ENCODE results near the gene MAPK9.
A peak's percentile ranks its signal among the peaks of the same experiment; 100 is the strongest.

The MAPK9 gene

DNA sequence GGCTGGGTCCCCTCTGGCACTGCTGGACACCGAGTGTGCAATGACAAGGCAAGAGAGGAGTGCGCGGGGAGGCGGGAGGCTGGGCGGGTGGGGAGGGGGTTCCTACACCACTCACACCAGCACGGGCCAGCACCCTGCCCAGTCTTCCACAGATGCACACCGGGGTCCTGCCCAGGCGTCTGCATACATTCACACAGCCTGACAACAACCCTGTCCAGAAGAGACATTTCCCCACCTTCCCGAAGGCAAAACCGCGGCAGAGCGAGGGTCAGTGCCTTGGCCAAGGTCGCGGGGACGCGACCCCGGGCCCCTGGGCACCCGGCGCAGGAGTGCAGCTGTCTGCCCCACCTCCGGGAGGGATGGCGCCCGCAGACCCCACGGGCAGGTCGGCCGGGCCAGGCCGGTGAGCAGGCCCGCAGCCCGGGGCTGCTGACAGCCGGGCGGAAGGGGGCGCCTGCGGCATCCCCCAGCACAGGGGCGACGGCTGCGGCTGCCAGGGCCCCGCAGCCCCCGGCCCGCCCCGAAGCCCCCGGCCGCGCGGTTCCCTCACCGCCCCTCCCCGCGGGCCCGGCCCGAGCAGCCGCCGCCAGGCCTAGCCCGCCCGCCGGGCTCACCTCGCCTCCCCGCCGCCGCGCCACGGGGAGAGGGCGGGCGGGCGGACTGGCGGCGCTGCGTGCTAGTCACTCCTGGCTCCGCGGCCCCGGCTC, 496 bp downstream of the MAPK9 start:
- DNase-seq = no peak

DNA sequence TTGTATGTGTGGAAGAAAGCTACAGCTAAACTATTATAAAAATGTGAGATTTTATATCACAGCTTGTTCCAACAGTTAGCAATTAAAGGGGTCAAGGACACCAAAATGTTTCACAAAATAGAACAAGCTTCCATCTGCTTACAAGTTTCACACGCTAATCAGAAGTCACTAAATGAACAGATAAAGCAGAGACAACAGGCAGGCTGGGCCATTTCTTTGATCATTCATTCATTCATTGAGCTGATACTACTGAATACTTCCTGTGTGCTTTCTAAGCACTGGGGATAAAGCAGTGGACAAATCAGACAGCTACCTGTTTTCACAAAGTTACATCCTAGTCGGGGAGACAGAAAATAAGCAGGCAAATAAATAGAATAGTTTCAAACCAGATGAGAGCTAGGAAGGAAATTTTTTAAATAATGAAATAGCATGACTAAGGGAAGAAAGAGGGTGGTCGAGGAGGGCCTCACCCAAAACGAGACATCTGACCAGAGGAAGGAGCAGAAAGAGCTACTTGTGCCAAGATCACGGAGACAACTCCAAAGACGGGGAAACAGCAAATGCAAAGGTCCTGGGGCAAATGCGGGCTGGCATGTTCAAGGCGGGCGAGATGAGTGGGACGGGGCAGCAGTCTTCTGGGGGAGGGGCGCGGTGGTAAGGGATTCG, 1.2 kb downstream of the MAPK9 start:
- no peak for DNase-seq

DNA sequence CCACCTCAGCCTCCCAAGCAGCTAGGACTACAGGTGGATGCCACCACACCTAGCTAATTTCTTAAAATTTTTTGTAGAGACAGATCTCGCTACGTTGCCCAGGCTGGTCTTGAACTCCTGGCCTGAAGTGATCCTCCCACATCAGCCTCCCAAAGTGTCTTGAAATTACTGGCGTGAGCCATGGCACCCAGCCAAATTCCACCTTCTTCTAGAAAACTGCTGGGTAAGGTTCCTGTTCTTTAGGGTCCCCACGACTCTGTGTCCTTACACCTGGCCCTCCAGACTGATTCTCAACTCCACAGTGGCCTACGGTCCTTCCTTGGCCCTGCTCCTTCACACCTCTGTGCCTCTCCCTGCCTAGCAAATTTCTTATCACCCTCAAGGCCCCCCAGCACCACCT, 1.9 kb downstream of the MAPK9 start:
- DNase-seq = no peak

DNA sequence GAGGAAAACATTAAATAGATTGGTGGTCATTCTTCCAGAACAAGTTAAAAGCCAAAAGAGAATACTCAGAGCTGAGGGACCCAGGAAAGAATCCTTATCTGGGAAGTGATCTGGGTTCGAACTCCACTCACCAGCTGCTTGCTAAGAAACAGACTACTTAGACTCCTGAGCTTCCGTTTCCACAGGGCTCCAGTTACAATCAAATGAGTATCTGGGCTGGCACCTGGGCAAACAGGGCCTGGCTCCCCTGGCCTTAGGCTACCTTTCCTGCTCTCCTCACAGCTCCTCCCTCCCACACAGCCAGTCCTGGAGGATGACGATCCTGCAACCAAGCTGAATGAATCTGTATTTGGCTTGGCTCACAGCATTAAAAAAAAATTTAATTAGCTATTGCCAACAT, 2.5 kb downstream of the MAPK9 start:
- no peak for DNase-seq

GRCh38 chr5:180287868-180288267, 4.0 kb downstream of the MAPK9 start:
- DNase-seq = no peak

GRCh38 chr5:180287404-180287803, 4.5 kb downstream of the MAPK9 start:
- no peak for DNase-seq

DNA sequence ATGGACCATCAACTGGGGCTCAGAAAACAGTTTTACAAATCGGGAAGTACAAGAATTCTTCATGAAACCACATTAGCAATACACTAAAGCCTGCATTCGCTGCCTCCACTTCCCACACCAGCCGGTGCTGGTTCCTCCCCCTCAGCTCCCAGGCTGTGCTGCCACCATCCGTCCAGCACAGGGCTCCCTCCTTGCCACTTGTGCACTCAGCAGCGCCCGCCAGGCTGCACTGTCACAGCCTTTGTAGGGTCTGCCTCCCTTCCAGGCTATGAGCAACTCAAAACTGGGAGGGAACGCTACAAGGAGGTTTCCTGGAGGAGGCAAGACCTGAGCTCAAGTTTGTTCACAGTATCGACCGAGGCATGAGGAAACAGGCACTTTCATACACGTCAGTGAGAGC, 7.7 kb downstream of the MAPK9 start:
- DNase-seq = peak; percentile 14

DNA sequence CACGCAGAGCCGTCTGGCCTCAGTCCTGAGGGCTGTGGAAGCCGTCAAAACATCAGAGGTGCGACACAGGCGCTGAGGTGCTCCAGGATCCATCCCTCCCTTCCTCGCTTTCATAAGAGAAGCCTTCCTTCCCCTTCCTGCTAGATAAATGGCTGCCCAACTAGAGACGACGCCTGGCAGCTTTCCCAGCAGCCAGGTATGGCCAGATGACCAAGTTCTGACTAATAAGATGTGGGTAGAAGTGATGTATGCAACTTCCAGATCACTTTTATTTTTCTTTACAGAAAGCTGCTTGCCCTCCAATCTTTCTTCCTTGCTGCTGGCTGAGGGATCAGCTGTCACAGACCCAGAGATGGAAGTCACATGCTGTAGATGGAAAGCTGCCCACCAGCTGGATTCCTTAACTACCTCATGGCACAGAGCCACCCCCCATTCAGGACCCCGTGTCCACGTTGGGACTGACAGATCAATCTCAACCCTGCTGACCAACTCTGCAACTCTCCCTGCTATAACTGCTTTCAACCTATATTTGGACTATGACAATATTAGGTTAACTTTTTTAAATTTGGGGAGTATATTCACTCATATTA, 8.8 kb downstream of the MAPK9 start:
- no peak for DNase-seq

- no peak for DNase-seq
Observed at GRCh38 chr5:180282281-180282680, 9.6 kb downstream of the MAPK9 start.

DNA sequence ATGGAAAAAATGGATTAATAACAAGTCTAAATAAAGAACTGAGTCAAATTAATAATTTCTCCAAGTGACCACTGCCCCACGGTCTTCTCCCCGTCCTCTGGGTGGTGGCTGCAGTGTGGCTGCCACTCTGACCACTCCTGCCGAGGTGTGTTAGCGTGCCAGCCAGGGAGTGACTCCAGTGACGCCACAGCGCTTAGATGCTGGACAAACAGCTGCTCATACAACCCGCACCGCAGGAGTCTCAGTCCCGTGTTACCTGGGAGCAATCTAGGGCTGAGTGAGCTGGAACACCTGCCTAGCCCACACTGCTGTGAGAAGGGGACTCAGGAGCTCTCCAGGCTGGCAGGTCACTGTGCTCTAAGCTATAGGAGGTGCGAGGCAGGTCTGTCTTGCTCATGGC, 10.2 kb downstream of the MAPK9 start:
- DNase-seq = no peak

DNA sequence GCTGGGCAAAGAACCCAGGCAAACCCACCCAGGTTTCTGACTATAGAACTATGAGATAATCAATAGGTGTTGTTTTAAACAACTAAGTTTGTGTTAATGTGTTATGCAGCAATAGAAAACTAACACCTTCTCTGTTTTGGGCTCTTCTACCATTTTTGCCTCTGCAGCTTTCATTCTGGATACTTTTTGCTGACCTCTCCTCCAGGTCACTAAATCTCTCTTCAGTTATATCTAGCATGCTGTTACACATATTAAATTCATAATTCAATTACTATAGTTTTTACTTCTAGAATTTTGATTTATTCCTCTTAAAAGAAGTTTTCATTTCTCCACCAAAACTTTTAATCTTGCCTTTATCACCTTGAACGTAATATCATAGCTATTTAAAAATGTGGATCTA, 17.2 kb downstream of the MAPK9 start:
- DNase-seq = no peak

DNA sequence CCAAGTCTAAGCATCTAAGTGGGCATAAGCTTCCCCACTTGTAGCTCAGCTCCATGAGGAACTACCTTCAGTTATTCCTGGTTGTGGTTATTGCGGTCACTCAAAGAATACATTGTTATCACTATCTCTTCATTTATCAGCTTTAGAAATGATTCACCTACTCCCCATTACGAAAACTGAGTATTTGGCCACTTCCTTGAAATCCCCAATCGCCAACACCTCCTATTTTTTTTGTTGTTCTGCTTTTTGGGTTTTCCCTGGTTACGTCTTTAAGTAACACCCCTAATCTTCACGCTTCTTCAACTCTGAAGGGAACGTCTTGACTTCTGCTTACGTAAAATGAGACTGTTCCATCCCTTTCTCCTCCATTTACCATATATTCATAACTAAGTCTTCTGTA, 20.7 kb downstream of the MAPK9 start:
- DNase-seq = peak; percentile 15

- no peak for DNase-seq
Observed at GRCh38 chr5:180259260-180259611, 32.6 kb downstream of the MAPK9 start.

DNA sequence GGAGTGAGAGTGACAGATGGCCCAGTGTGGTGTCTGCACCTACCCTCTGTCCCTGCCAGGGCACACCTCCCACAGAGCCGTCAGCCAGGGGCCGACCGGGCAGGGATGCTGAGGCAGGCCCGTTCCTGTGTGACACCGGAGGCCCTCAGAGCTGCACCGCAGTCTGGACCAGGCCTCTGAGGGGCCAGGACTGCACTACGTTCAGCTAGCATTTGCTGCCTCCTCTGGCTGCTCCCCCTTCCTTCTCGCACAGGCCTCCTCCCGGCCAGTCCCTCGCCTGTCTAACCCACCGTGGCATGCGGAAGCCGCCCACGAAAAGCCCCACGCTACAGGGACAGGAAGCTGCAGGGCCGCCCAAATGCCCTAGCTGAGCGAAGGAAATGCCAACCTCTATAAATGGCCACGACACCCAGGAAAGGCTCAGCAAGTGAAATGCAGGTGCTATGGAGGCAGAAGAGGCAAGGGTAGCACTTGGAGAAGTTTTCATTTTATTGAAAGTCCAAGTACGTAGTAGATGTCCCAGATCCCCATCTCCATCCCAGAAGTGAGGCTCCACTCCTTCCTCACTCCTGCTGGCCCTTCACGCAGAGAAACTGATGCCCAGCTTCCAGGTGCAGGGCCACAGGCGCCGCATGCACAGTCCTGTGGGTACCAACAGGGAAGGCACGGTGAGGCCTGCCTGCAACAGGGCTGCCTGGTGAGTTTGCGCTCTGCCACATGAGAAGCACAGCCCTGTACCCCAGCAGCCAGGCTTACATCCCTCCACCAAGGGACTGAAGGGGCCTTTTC, 38.7 kb downstream of the MAPK9 start:
- DNase-seq = no peak

- DNase-seq = no peak
Observed at GRCh38 chr5:180251887-180252286, 40.0 kb downstream of the MAPK9 start.

DNA sequence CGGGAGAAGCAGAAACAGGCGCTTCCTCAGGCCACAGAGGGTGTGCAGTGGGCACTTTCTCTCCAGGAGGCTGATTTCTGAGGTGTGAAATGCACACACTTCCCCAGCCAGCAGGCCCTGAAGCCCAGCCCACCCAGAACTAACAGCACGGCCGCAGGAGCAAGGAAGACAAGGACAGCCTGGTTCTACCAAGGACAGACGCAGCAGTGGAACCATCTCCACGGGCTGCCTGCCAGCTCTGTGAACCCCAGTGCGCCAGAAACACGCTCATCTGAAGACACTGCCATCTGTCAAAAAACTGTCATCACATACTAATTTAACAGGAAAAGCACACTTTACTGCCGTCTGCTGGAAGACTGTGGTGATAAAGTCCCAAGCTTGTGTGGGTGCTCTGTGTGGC, 40.7 kb downstream of the MAPK9 start:
- no peak for DNase-seq

GRCh38 chr5:180250329-180250728, 41.6 kb downstream of the MAPK9 start:
- DNase-seq = no peak

GRCh38 chr5:180241600-180241999, 50.3 kb downstream of the MAPK9 start:
- DNase-seq = no peak

- DNase-seq = no peak
Observed at GRCh38 chr5:180238631-180239030, 53.3 kb downstream of the MAPK9 start.

- DNase-seq = no peak
Observed at GRCh38 chr5:180235846-180236245, 56.0 kb downstream of the MAPK9 start.

DNA sequence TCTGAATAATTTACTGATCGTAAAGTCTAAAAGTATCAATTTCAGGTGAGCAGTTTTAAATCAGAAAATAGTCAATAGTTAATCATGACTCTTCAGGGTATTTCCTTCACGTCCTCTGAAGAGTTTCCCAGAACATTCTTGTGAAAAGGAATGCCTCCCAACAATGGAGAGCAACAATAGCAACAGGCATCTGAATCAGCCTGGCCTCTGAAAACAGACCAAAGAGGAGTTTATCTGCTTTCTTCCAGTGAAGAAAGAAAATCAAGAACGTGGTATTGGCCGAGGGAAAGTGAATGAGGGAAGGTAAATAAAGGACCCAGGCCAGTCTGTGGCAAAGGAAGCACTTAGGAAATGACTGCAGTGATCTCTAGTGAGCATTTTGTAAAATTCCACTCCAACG, 56.8 kb downstream of the MAPK9 start:
- no peak for DNase-seq

DNA sequence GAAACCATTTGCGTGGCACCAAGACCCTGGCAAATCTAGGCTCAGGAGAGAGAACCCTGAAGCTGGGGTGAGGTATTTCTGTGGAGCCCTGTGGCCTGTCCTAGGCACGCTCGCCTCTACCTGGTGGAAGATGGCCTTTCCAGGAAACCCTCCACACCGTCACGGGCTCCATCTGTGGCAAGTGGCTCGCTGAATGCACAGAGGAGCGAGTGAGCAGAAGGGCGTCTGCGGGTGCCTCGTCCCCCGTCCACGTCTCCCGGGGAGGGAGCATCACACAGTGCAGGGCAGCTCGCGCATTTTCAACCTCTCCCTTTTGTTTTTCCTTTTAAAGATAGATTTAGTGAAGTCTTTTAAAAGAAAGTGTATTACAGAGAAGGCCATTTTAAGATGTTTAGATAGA, 57.6 kb downstream of the MAPK9 start:
- no peak for DNase-seq

- no peak for DNase-seq
Observed at GRCh38 chr5:180233729-180234128, 58.2 kb downstream of the MAPK9 start.

- no peak for DNase-seq
Observed at GRCh38 chr5:180230017-180230416, 61.9 kb downstream of the MAPK9 start.

Measured in suppressor macrophage treated with lipopolysaccharide for 4 hours (primary cell).